ENCODE results near the gene IFNG-AS1. TPM values are rescaled to one million over a fixed set of nuclear protein-coding genes. Genes with fewer than 3 reads are reported as not detected.

The IFNG-AS1 gene
- total and polyA plus RNA-seq, 7 donors = 0.29 TPM; not detected in 6

- intact Hi-C loops (cut with DNase I) = no loop called here
- H3K36me3 ChIP-seq = no peaks in the 10 kb centered on the region
- peaks cover 0 to 2% (median 0%) of the 10 kb centered on the region in 4 donors for H3K9me3 ChIP-seq
- no peak for DNase-seq
- 64 to 81% methylated on average over 2 of the region's 2 CpGs for WGBS, 2 donors
- no peaks in the 10 kb centered on the region for H3K27me3 ChIP-seq
- H3K4me3 ChIP-seq = no peak overlapping the region
- no peak overlapping the region for H3K27ac ChIP-seq
- H3K4me1 ChIP-seq = no peaks in the 10 kb centered on the region
- no peak for TF ChIP-seq CTCF (IDR thresholded peaks at IDR 0.05)
- TF ChIP-seq POLR2A (IDR thresholded peaks at IDR 0.05) = no peak
- TF ChIP-seq EP300 (IDR thresholded peaks at IDR 0.05) = no peak
- TF ChIP-seq POLR2AphosphoS5 (IDR thresholded peaks at IDR 0.05) = no peak
Observed at GRCh38 chr12:68056300-68056699, 67.1 kb downstream of the IFNG-AS1 start.

- Histone ChIP-seq H3K36me3 (no peaks in the 10 kb centered on the region), H3K27me3 (no peaks in the 10 kb centered on the region), H3K4me3 (no peak overlapping the region), H3K4me1 (no peaks in the 10 kb centered on the region), H3K27ac (no peak overlapping the region), H3K9me3 (peaks cover 0 to 3% (median 0%) of the 10 kb centered on the region in 4 donors)
- 75 to 78% methylated on average over 6 of the region's 6 CpGs for WGBS, 2 donors
- intact Hi-C loops (cut with DNase I) = no loop called here
- no peak for DNase-seq
- TF ChIP-seq POLR2A (IDR thresholded peaks at IDR 0.05) = no peak
- no peak for TF ChIP-seq POLR2AphosphoS5 (IDR thresholded peaks at IDR 0.05)
- no peak for TF ChIP-seq CTCF (IDR thresholded peaks at IDR 0.05)
- TF ChIP-seq EP300 (IDR thresholded peaks at IDR 0.05) = no peak
Observed at GRCh38 chr12:68063900-68064590, 74.8 kb downstream of the IFNG-AS1 start.

- H3K9me3 ChIP-seq = peaks cover 0 to 3% (median 0%) of the 10 kb centered on the region in 4 donors
- no peaks in the 10 kb centered on the region for H3K4me1 ChIP-seq
- no peaks in the 10 kb centered on the region for H3K36me3 ChIP-seq
- WGBS, 2 donors = 59 to 84% methylated on average over 1 of the region's 1 CpG
- no peaks in the 10 kb centered on the region for H3K27me3 ChIP-seq
- no peak overlapping the region for H3K4me3 ChIP-seq
- H3K27ac ChIP-seq = no peak overlapping the region
- DNase-seq = no peak
- TF ChIP-seq CTCF (IDR thresholded peaks at IDR 0.05) (no peak), POLR2A (IDR thresholded peaks at IDR 0.05) (no peak), EP300 (IDR thresholded peaks at IDR 0.05) (no peak), POLR2AphosphoS5 (IDR thresholded peaks at IDR 0.05) (no peak)
- intact Hi-C loops (cut with DNase I) = no loop called here
Observed at GRCh38 chr12:68065163-68065562, 75.9 kb downstream of the IFNG-AS1 start.

- H3K27me3 ChIP-seq = no peaks in the 10 kb centered on the region
- no peak for TF ChIP-seq EP300 (IDR thresholded peaks at IDR 0.05)
- TF ChIP-seq CTCF (IDR thresholded peaks at IDR 0.05) = no peak
- TF ChIP-seq POLR2AphosphoS5 (IDR thresholded peaks at IDR 0.05) = no peak
- TF ChIP-seq POLR2A (IDR thresholded peaks at IDR 0.05) = no peak
- no peak overlapping the region for H3K27ac ChIP-seq
- H3K9me3 ChIP-seq = peaks cover 0 to 3% (median 0%) of the 10 kb centered on the region in 4 donors
- intact Hi-C loops (cut with DNase I) = no loop called here
- 89 to 95% methylated on average over 1 of the region's 1 CpG for WGBS, 2 donors
- H3K4me3 ChIP-seq = no peak overlapping the region
- no peak for DNase-seq
- no peaks in the 10 kb centered on the region for H3K36me3 ChIP-seq
- no peaks in the 10 kb centered on the region for H3K4me1 ChIP-seq
Observed at GRCh38 chr12:68065687-68066086, 76.4 kb downstream of the IFNG-AS1 start.
